ENCODE measurements around the gene CDK19.

GRCh38 chr6:110856296-110856695 is 41.0 kb upstream of the CDK19 start:
- TF ChIP-seq POLR2A (IDR thresholded peaks at IDR 0.05; ENCODE audit: extremely low read depth, insufficient read length): no peak
- TF ChIP-seq CTCF (IDR thresholded peaks at IDR 0.05; ENCODE audit: low read depth, low read length): no peak
- TF ChIP-seq MAX (IDR thresholded peaks at IDR 0.05; ENCODE audit: low read depth, low read length): no peak

All from NB4 (cell line).